GM20000 (cell line): ENCODE measurements around the gene TP73.

Experiments used
- DNase-seq: peaks from one replicate; pipeline ENCODE4 v3.0.0; 2012; ENCODE audit warnings: low spot score
- TF ChIP-seq, protein P1 (sequence below): IDR thresholded peaks from 2 replicates; pipeline ENCODE4 v1.5.1; 2012; ENCODE audit warnings: mild to moderate bottlenecking, control low read depth; ENCODE audit errors: extremely low read depth, missing control alignments

Gene TP73

DNA sequence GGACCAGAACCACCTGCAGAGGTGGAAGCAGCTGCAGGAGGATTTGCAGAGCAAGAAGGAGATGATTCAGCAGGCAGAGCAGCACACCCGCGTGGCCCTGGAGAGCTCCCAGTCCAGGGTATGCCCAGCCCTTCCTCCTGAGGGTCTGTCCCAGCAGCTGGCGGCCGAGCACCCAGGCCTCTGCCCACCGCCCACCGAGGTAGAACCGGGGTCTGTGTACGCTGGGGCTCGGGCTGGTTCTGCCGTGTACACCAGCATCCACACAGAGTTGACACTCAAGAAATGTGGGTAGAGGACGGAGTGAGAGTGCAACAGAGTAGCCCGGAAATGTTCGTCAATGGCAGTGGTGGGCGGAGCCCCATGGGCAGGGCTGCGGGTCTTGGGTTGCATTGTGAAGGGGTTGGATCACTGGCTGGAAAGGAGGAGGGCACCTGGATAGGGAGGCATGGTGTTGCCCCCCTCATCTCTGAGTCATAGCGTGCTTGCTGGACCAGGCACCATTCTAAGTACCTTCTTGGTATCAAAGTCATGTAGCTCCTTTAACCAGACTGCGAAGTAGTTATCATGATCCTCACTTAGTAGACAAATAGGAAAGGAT lies 115.1 kb downstream of the TP73 start:
- TF ChIP-seq, protein P1, sequence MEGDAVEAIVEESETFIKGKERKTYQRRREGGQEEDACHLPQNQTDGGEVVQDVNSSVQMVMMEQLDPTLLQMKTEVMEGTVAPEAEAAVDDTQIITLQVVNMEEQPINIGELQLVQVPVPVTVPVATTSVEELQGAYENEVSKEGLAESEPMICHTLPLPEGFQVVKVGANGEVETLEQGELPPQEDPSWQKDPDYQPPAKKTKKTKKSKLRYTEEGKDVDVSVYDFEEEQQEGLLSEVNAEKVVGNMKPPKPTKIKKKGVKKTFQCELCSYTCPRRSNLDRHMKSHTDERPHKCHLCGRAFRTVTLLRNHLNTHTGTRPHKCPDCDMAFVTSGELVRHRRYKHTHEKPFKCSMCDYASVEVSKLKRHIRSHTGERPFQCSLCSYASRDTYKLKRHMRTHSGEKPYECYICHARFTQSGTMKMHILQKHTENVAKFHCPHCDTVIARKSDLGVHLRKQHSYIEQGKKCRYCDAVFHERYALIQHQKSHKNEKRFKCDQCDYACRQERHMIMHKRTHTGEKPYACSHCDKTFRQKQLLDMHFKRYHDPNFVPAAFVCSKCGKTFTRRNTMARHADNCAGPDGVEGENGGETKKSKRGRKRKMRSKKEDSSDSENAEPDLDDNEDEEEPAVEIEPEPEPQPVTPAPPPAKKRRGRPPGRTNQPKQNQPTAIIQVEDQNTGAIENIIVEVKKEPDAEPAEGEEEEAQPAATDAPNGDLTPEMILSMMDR = no peak
- DNase-seq = no peak

DNA sequence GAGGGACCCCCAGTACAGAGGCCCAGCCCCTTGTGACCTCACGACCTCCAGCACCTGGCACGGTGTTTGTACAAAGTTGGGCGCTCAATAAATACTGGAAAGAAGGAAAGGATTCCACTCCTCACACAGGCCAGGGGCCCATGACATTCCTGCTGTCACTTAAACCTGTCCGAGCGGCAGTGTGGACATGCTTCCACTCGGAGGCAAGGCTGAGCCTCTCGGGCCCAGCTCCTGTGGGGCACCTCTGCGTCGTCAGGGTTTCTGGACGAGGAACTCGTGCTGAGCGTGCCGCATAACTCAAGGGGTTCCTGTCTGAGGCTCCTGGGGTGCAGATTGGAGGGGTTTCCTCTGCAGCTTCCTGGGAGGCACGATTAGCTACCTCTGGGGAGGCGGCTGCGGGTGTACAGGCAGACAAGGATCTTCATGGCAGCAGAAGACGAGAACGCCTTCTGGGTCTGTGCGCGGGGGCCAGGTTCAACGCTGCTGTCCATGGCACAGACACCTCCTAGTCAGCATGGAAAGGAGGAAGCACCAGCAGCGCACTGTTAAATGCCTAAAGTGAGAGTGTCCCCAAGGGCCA lies 116.6 kb downstream of the TP73 start:
- TF ChIP-seq, protein P1 = no peak
- DNase-seq = no peak

DNA sequence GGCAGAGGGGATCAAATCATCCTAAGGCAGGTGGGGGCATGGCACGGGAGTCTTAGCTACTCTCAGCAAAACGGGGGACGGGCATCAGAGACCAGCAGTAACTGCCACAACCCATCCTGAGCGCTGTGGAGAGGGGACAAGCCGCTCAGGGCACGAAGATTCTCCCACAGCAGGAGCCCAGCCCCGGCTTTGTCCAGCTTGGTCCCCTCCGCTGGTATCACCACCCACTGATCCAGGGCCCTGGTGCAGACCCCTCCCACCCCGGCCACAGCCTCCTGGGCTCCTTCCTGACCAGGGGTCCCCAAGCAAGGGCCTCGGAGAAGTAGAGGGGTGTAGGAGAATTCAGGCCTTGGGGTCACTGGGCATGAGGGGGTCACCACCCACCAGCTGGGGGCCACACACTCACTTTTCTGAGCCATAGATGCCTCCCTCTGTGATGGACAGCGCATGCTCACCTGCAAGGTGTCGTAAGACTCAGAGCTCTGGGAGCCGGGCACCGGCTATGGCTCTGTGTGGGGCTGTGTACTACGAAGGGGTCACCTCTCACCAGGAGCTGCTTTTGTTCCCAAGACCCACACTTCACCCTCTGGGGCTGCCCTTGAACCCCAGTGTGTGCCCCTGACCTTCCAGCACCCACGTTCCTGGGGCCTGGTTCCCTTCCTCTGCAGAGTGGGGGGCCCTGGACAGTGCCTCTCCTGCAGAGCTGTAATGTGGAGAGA lies 117.9 kb downstream of the TP73 start:
- TF ChIP-seq, protein P1 = no peak
- DNase-seq = no peak

DNA sequence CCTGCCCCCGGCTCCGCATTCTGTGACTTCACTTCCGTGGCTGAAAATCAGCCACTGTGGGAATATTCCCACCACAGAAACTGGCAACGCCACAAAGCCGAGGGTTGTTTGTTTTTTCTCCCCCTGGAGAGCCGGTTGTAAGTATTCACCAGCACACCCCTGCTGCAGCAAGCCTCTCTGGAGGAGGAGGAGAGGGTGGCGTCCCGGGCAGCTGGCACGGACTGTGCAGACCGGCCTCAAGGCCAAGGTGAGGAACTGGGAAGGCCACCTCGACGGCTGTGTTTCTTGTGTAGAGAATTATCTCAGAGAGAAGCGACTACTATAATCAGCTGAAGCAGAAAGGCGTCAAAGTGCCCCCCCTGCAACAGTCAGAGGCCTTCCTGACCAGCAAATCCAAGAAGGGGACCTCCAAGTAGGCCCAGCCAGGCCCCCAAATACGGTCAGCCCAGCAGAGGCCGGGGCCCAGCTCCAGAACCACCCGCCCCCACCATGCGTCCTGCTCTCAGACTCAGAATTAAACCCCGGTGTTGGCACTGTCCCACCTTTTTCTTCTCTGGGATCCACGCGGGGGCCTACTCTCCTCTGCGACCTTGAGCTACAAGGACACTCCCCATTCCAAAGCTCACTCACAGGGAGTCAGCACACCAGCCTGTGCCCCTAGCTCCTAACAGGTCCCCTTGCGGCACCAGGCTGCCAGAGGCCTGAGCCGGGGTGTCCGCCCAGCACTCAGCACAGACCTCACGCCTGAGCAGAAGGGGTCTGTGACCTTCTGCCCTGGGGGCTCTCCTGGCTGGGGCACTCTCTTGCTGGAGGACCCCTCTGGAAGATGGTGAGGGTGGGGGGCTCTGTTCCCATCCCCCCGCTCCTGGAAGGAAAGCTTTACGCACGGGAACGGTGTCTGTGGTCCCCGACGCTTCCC lies 119.1 kb downstream of the TP73 start:
- TF ChIP-seq, protein P1 = no peak
- DNase-seq = no peak

DNA sequence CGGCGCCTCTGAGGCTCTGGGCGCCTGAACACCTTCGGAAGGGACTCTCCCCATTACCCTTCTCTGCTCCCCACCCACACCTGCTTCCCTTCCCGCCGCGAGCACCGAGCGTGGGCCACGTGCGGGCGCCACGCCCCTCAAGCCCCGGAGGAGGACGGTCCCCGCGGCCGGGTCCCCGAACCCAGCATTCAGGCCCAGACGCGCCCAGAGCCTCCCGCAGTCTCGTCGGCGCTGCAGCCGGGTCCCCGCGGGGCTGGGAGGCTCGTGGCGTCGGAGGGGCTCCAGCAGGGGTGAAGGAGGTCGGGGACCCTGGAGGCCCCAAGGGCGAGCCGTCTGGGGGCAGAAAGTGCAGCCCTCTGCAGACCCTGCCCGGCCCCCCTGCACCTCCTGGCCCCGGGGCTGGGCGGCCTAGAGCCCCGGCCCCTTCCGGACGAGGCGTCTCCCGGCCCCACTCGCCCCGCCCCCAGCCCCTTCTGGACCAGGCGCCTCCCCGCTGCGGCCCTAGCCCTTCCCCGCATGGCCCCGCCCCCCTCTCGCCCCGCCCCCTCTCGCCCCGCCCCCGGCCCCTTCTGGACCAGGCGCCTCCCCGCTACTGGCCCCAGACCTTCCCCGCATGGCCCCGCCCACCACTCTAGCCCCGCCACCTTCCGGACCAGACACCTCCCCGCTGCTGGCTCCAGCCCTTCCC lies 119.9 kb downstream of the TP73 start:
- DNase-seq = peak; percentile 100
- TF ChIP-seq, protein P1 = no peak

DNA sequence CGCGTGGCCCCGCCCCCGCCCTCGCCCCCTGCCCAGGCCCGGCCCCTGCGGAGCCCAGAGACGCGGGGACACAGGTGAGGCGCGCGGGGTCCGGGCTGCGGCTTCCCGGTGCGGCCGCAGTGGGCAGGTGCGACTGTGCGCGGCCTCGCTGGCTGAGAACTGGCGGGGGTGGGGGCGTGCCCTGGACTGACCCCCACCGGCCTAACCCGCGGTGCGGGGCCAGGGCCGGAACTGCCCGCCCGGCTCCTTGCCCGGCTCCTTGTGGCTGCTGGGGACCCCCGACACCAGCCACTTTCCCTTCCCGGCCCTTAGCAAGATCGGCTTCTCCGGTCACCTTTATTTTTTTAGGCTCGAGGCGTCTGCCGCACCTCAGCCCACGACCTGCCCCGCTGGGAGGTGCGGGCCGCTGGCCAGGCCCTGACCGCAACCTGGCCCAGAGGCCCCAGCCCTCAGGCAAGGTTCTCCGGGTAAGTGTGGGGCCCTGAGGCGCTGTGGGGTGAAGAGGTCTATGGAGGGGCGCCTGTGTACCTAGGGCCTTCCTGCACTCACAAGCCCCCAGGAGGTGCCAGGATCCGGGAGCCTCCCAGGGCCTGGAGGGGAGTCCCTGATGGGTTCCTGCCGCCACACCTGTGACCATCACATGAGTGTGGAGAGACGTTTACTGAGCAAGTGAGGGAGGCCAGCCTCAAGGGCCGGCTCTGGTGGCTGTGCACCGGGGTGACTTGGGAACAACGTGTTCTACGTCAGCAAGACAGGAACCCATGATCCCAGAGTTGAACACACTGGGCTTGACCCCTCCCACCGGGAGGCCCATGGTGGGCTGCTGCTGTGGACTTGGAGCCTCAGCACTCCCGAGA lies 120.6 kb downstream of the TP73 start, which contains the start of gene SMIM1:
TSS of gene SMIM1 (plus strand) at position 35 of the 857 bp plus-strand sequence. CDS start 2,625 bp downstream, outside the sequence.
- DNase-seq = no peak
- TF ChIP-seq, protein P1 = no peak
